ENCODE measurements around the gene BSDC1.

BSDC1 gene

DNA sequence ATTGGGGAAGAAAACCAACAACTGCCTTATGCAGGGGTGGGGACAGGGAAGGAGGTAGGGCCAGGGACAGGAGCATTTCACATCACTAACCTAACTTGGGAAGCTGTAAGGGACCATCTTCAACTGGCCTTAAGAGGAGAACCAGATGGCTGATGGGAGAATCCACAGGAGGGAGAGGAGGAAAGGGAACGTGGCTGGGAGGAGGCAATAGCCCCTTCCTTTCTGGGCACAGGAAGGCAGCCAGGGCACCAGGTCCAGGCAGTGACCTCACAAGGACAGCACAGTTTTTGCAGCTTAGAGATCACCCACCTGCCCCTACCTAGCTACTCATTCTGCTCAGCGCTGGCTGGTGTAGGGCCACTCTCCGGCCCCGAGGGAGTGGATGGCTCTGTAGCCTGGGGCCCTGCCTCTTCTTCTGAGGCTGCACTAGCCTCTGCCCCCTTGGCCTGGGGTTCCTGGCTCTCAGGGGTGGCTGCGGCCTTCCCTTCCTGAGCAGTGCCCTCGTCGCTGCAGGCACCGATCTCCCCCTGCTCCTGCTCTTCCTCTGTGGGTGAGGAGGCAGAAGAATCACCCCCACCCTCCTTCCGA, 59.9 kb downstream of the BSDC1 start:
- ChIA-PET POLR2A (interaction anchor here (1.0 kb wide), 1 partner anchor 17 kb away, joined by 4 read pairs; no protein-coding TSS in a partner anchor), CTCF (no interaction called here)
- TF ChIP-seq ARNT (IDR thresholded peaks at IDR 0.05) (no peak), CTBP1 (IDR thresholded peaks at IDR 0.05; ENCODE audit: borderline replicate concordance) (no peak), ELF4 (IDR thresholded peaks at IDR 0.05) (no peak), SUZ12 (IDR thresholded peaks at IDR 0.05) (no peak), LEF1 (IDR thresholded peaks at IDR 0.05; ENCODE audit: borderline replicate concordance) (no peak), FOXK2 (IDR thresholded peaks at IDR 0.05) (no peak), BHLHE40 (IDR thresholded peaks at IDR 0.05; ENCODE audit: borderline replicate concordance) (no peak), HDGF (IDR thresholded peaks at IDR 0.05; ENCODE audit: borderline replicate concordance) (no peak), ZNF384 (IDR thresholded peaks at IDR 0.05) (no peak), NFRKB (IDR thresholded peaks at IDR 0.05) (no peak), TARDBP (IDR thresholded peaks at IDR 0.05) (no peak), SP1 (IDR thresholded peaks at IDR 0.05) (no peak), FOXA1 (IDR thresholded peaks at IDR 0.05) (no peak), FOXM1 (IDR thresholded peaks at IDR 0.05; ENCODE audit: borderline replicate concordance) (no peak)
- TF ChIP-seq, protein P1, sequence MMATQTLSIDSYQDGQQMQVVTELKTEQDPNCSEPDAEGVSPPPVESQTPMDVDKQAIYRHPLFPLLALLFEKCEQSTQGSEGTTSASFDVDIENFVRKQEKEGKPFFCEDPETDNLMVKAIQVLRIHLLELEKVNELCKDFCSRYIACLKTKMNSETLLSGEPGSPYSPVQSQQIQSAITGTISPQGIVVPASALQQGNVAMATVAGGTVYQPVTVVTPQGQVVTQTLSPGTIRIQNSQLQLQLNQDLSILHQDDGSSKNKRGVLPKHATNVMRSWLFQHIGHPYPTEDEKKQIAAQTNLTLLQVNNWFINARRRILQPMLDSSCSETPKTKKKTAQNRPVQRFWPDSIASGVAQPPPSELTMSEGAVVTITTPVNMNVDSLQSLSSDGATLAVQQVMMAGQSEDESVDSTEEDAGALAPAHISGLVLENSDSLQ (IDR thresholded peaks at IDR 0.05), result no peak

DNA sequence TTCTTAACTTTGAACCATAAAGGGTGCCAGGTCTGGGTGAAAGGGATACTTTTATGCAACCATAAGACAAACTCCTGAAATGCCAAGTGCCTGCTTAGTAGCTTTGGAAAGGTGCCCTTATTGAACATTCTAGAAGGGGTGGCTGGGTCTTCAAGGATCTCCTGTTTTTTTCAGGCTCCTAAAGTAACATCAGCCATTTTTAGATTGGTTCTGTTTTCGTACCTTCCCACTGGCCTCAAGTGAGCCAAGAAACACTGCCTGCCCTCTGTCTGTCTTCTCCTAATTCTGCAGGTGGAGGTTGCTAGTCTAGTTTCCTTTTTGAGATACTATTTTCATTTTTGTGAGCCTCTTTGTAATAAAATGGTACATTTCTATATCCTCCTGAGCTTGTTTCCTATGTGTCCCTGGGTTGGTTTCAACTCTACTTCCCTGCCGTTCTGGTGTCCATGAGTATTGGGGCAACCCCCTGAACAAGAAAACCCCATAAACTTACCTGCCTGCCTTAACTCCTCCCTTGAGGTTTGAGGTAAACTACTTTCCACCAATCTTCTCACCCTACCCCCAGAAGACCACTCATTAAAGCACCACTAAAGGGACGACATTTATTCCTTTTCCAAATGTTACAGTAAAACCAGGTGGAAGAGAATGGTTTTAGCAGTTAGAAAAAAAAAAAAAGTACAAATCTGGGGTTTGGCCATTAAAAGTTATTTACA, 60.8 kb downstream of the BSDC1 start:
- DNase-seq (ENCODE audit: extremely low spot score), result no peak
- ChIA-PET CTCF (interaction anchor here (0.6 kb wide), 1 partner anchor 9 kb away, joined by 4 read pairs; no protein-coding TSS in a partner anchor), POLR2A (interaction anchor here (0.9 to 1.0 kb wide), 3 partner anchors 11 to 61 kb away, joined by 3 to 4 read pairs (median 3); partner anchors contain the start of gene BSDC1)
- TF ChIP-seq HDGF (IDR thresholded peaks at IDR 0.05; ENCODE audit: borderline replicate concordance) (no peak), SP1 (IDR thresholded peaks at IDR 0.05) (no peak)

More for the DNA sequence above, 59.9 kb downstream of the BSDC1 start:
- DNase-seq (ENCODE audit: extremely low spot score), result no peak

DNA sequence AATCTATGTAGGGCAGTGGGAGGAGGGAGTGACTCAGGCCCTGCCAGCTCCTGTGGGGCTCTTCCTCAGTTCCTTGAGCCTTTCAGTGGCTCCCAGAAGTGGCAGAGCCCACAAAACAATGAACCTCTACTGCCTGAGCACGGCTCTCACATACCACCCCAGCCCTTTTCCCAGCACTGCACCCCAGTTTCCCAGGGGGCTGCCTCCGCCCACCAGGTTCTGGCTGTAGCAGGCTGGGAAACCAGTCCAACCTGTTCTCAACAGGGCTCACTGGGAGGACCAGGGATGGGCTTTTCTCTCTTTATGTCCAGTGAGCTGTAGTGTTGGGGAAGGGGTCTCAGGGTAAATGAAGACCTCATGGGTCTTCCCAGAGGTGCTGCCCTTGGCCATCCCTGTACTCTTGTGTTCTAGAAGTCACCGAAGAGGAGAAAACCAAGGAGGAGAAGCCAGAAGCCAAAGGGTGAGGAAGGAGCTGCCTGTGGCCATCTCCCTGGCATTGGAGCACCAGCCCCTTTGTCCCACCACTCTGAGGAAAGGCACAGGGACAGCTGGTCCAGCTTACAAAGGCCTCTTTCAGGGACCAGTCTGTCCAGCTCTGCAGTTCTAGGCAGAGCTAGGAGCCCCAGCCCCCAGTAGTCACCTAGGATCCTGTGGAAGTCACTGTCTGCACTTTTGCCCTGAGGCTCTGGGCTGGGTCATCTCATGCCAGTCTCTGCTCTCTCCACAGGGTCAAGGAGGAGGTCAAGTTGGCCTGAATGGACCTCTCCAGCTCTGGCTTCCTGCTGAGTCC, 61.8 kb downstream of the BSDC1 start:
- ChIA-PET CTCF (interaction anchor here (0.6 kb wide), 2 partner anchors 8 to 11 kb away, joined by 3 to 4 read pairs; no protein-coding TSS in a partner anchor), POLR2A (interaction anchor here (0.7 to 0.9 kb wide), 3 partner anchors 10 to 127 kb away, joined by 3 read pairs; partner anchors contain the start of genes BSDC1 and IQCC)
- no peak for DNase-seq (ENCODE audit: extremely low spot score)
- no peak for TF ChIP-seq FOXM1 (IDR thresholded peaks at IDR 0.05; ENCODE audit: borderline replicate concordance)
- no peak for TF ChIP-seq FOXK2 (IDR thresholded peaks at IDR 0.05)
- no peak for TF ChIP-seq L3MBTL2 (conservative IDR thresholded peaks at IDR 0.05)
- TF ChIP-seq FOXA1 (IDR thresholded peaks at IDR 0.05), result no peak
- no peak for TF ChIP-seq ELF4 (IDR thresholded peaks at IDR 0.05)
- TF ChIP-seq NFRKB (IDR thresholded peaks at IDR 0.05), result no peak
- no peak for TF ChIP-seq TARDBP (IDR thresholded peaks at IDR 0.05)
- no peak for TF ChIP-seq SUZ12 (IDR thresholded peaks at IDR 0.05)
- TF ChIP-seq, protein P1 (IDR thresholded peaks at IDR 0.05), result no peak
- no peak for TF ChIP-seq SP1 (IDR thresholded peaks at IDR 0.05)
- TF ChIP-seq HDGF (IDR thresholded peaks at IDR 0.05; ENCODE audit: borderline replicate concordance), result no peak
- no peak for TF ChIP-seq LEF1 (IDR thresholded peaks at IDR 0.05; ENCODE audit: borderline replicate concordance)
- no peak for TF ChIP-seq ARNT (IDR thresholded peaks at IDR 0.05)
- TF ChIP-seq CTBP1 (IDR thresholded peaks at IDR 0.05; ENCODE audit: borderline replicate concordance), result no peak
- no peak for TF ChIP-seq ZNF384 (IDR thresholded peaks at IDR 0.05)
- no peak for TF ChIP-seq BHLHE40 (IDR thresholded peaks at IDR 0.05; ENCODE audit: borderline replicate concordance)

DNA sequence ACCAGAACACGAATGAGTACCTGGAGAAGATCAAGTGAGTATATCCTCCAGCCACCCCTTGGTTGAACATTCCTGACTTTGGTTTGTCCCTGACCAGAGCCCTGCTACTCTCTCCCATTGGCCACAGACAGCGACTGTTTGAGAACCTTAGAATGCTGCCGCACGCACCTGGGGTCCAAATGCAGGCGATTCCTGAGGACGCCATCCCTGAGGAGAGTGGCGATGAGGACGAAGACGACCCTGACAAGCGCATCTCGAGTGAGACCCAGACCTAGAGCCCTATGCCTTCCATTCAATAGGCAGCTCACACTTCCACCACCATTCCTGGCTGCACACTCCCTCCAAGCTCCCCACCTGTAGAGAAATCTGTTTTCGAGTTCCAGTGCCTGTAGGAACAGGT, 62.7 kb downstream of the BSDC1 start:
- DNase-seq (ENCODE audit: extremely low spot score), result no peak
- no peak for TF ChIP-seq CTBP1 (IDR thresholded peaks at IDR 0.05; ENCODE audit: borderline replicate concordance)
- TF ChIP-seq FOXK2 (IDR thresholded peaks at IDR 0.05), result no peak
- no peak for TF ChIP-seq FOXA1 (IDR thresholded peaks at IDR 0.05)
- TF ChIP-seq L3MBTL2 (conservative IDR thresholded peaks at IDR 0.05), result no peak
- no peak for TF ChIP-seq ELF4 (IDR thresholded peaks at IDR 0.05)
- POLR2A ChIA-PET, result interaction anchor here (1.0 to 1.5 kb wide), 2 partner anchors 20 to 63 kb away, joined by 3 to 4 read pairs; partner anchors contain the start of gene BSDC1
- CTCF ChIA-PET, result interaction anchor here (0.6 to 1.3 kb wide), 2 partner anchors 10 kb away, joined by 3 to 4 read pairs; no protein-coding TSS in a partner anchor

DNA sequence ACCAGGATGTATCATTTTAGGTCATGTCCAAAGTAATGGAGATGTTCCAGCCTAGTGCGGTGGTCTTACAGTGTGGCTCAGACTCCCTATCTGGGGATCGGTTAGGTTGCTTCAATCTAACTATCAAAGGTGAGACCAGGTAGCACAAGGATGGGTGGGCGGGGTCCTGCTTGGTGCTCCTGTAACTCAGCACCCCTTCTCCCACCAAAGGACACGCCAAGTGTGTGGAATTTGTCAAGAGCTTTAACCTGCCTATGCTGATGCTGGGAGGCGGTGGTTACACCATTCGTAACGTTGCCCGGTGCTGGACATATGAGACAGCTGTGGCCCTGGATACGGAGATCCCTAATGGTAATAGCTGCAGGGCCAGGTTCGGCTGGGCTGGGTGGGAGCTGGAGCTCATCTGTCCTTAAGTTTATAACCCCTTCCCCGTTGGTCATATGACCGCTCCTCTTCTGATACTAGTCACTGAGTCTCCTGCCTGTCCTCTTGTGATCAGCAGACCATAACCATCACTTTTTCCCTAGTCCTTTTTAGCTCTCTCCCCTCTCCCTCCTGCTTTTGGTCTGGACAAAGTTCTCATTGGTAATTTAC, 63.6 kb downstream of the BSDC1 start:
- CTCF ChIA-PET, result interaction anchor here (1.3 kb wide), 1 partner anchor 9 kb away, joined by 4 read pairs; no protein-coding TSS in a partner anchor
- TF ChIP-seq SUZ12 (IDR thresholded peaks at IDR 0.05), result no peak
- no peak for TF ChIP-seq CTBP1 (IDR thresholded peaks at IDR 0.05; ENCODE audit: borderline replicate concordance)
- no peak for TF ChIP-seq ZNF384 (IDR thresholded peaks at IDR 0.05)
- no peak for TF ChIP-seq ARNT (IDR thresholded peaks at IDR 0.05)
- no peak for TF ChIP-seq NFRKB (IDR thresholded peaks at IDR 0.05)
- TF ChIP-seq LEF1 (IDR thresholded peaks at IDR 0.05; ENCODE audit: borderline replicate concordance), result no peak
- no peak for TF ChIP-seq TARDBP (IDR thresholded peaks at IDR 0.05)
- TF ChIP-seq ELF4 (IDR thresholded peaks at IDR 0.05), result no peak
- no peak for TF ChIP-seq L3MBTL2 (conservative IDR thresholded peaks at IDR 0.05)
- no peak for TF ChIP-seq FOXM1 (IDR thresholded peaks at IDR 0.05; ENCODE audit: borderline replicate concordance)
- TF ChIP-seq SP1 (IDR thresholded peaks at IDR 0.05), result no peak
- TF ChIP-seq HDGF (IDR thresholded peaks at IDR 0.05; ENCODE audit: borderline replicate concordance), result no peak
- POLR2A ChIA-PET, result interaction anchor here (1.0 to 1.5 kb wide), 2 partner anchors 21 to 64 kb away, joined by 3 to 4 read pairs; partner anchors contain the start of gene BSDC1
- DNase-seq (ENCODE audit: extremely low spot score), result no peak

Measured in HEK293T (cell line).